Transverse colon (tissue), 4 donors: ENCODE results near the gene MGAT1. TPM values are rescaled to one million over a fixed set of nuclear protein-coding genes. Genes with fewer than 3 reads are reported as not detected.
"Not testable (repeated sequence)": the region's sequence is repeated elsewhere in the genome, so short reads cannot be mapped to it uniquely, and the experiment has no call there.

Experiments
- DNase-seq: peaks from one replicate; pipeline ENCODE4 v3.0.0-alpha.2; 2019
- H3K27ac ChIP-seq, 4 donors: fragments of 200-600 bp; sonication (generic); 2 replicates each; pipeline ENCODE4 v1.5.1; 2016 to 2018; ENCODE audit warnings: inconsistent platforms in 4 of 4
- H3K27me3 ChIP-seq: fragments of 200-600 bp; sonication (generic); 2 replicates; pipeline ENCODE4 v1.5.1; 2017; ENCODE audit warnings: inconsistent platforms
- H3K36me3 ChIP-seq, 4 donors: fragments of 200-600 bp; sonication (generic); 2 replicates each; pipeline ENCODE4 v1.5.1; 2017 to 2019; ENCODE audit warnings: inconsistent platforms in 4 of 4
- H3K4me1 ChIP-seq, 4 donors: fragments of 200-600 bp; sonication (generic); 2 replicates each; pipeline ENCODE4 v1.5.1; 2017 to 2020; ENCODE audit warnings: inconsistent platforms in 4 of 4
- H3K4me3 ChIP-seq, 4 donors: fragments of 200-600 bp; sonication (generic); 1 replicate in 1 of 4; 2 replicates in 3 of 4; pipeline versions ENCODE4 v1.5.1 to v1.6.1; 2017 to 2019; ENCODE audit warnings: inconsistent platforms in 4 of 4
- H3K9me3 ChIP-seq, 2 donors: fragments of 200-600 bp; sonication (generic); 2 replicates each; pipeline ENCODE4 v1.5.1; 2017 to 2019; ENCODE audit warnings: inconsistent platforms in 2 of 2
- CTCF ChIP-seq, 5 experiments: fragments of 200-600 bp in 3 of 5; fragments of 450-650 bp in 2 of 5; sonication (generic) in 3 of 5; IDR thresholded peaks; 1 replicate in 2 of 5; 2 replicates in 3 of 5; pipeline ENCODE4 v1.5.1; 2016 to 2017; ENCODE audit warnings: antibody characterized with exemption in 5 of 5, inconsistent platforms in 3 of 5, mild to moderate bottlenecking in 2 of 5, moderate library complexity in 1 of 5
- EP300 ChIP-seq: sonication (generic); formaldehyde crosslinking; IDR thresholded peaks from one replicate; pipeline ENCODE4 v1.6.1; 2017; ENCODE audit warnings: antibody characterized with exemption, low read depth
- POLR2A ChIP-seq: fragments of 450-650 bp; IDR thresholded peaks from one replicate; pipeline ENCODE4 v1.6.1; 2016; ENCODE audit warnings: antibody characterized with exemption, mild to moderate bottlenecking, moderate library complexity
- POLR2AphosphoS5 ChIP-seq, 3 donors: sonication (generic); formaldehyde crosslinking; IDR thresholded peaks; one replicate each; pipeline ENCODE4 v1.6.1; 2016; ENCODE audit warnings: antibody characterized with exemption in 3 of 3
- WGBS, 2 donors: methylation state at CpG; one replicate each; pipeline ENCODE4 v1.1.5; 2018; ENCODE audit warnings: low coverage in 1 of 2; 5-methylcytosine and 5-hydroxymethylcytosine counted together
- in situ Hi-C, 4 donors: fragments of 200-750 bp; cut with MboI; loops; one replicate each; pipeline versions ENCODE4 v1.15.0 to v1.15.1; 2017; ENCODE audit warnings: low sequenced_read_pairs in 3 of 4, low pct_ligation_motif_present in 1 of 4, low pct_unique_long_range_greater_than_20kb in 1 of 4
- intact Hi-C: fragments of 100-400 bp; cut with DNase I; formaldehyde crosslinking; loops from one replicate; pipeline ENCODE4 v1.15.1; 2023; ENCODE audit warnings: low total_unique reads
- total RNA-seq, 4 donors: library from RNA; depleted of rRNA; stranded (reverse); fragments of >200 nt; gene quantifications; one replicate each; pipeline ENCODE4 v1.1.0, GENCODE V29; 2016

Gene MGAT1
- total RNA-seq, 4 donors from 2014 or later: 98.5 to 131 (median 114) TPM

DNA sequence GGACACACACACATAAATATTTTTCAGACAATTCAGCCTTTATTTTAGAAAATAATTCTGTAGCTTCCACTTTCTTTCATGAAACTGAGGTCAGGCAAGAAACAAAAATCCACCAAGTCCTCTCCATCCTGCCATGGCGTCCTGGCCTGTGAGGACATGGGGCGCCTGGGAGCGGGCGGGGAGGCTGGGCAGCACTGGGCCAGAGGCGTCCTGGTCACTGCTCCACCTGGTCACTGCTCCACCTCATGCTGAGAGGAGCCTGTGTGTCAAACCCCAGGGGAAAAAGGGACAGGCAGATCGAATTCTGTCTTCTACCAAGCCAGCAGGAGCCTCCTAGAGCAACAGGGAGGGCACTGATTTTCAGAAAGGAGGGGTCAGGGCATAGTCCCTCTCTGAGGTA, 12.1 kb downstream of the MGAT1 start:
- H3K27ac ChIP-seq: no peak overlapping the region
- TF ChIP-seq POLR2AphosphoS5 (IDR thresholded peaks at IDR 0.05) (no peak), EP300 (no peak), POLR2A (no peak), CTCF (IDR thresholded peaks at IDR 0.05) (no peak)
- no peak for DNase-seq
- H3K4me3 ChIP-seq: no peak overlapping the region
- H3K36me3 ChIP-seq: peaks cover 0 to 17% (median 8%) of the 10 kb centered on the region in 4 donors
- in situ Hi-C loops (no loop called here), intact Hi-C loops (no loop called here)
- peaks cover 20 to 27% (median 23%) of the 10 kb centered on the region in 4 donors for H3K4me1 ChIP-seq
- no peaks in the 10 kb centered on the region for H3K9me3 ChIP-seq
- 90% methylated on average over 6 of the region's 6 CpGs; no CpG with 5 or more reads in 1 of the 2 donors for WGBS, 2 donors
- no peaks in the 10 kb centered on the region for H3K27me3 ChIP-seq

DNA sequence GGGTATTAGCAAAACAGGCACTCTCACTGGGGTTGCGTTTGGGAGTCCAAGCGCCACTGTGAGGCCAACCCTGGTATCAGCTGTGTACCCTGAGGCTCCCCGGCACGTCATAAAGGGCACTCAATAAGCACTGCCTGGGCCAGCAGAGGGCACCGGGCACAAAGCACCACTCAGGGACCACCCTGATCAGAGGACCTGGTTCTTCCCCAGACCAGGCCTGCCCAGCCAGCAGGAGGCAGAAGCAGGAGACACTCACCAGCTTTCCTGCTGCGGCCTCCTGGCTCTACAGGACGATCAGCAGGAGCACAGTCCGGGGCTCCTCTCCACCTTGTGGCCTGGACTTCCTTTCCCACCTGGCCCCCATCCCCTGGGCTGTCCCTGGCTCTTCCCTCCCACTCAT, 12.6 kb downstream of the MGAT1 start:
- WGBS, 2 donors: 91% methylated on average over 4 of the region's 8 CpGs; no CpG with 5 or more reads in 1 of the 2 donors
- H3K4me1 ChIP-seq: peaks cover 25 to 30% (median 28%) of the 10 kb centered on the region in 4 donors
- no peak overlapping the region for H3K4me3 ChIP-seq
- no peak for DNase-seq
- intact Hi-C loops: no loop called here
- H3K27me3 ChIP-seq: no peaks in the 10 kb centered on the region
- H3K9me3 ChIP-seq: no peaks in the 10 kb centered on the region
- in situ Hi-C loops: no loop called here
- TF ChIP-seq POLR2A: no peak
- no peak for TF ChIP-seq POLR2AphosphoS5 (IDR thresholded peaks at IDR 0.05)
- TF ChIP-seq CTCF (IDR thresholded peaks at IDR 0.05): no peak
- no peak for TF ChIP-seq EP300
- H3K36me3 ChIP-seq: peaks cover 0 to 17% (median 8%) of the 10 kb centered on the region in 4 donors
- no peak overlapping the region for H3K27ac ChIP-seq

- H3K36me3 ChIP-seq: peaks cover 0 to 17% (median 8%) of the 10 kb centered on the region in 4 donors
- peaks cover 25 to 32% (median 29%) of the 10 kb centered on the region in 4 donors for H3K4me1 ChIP-seq
- WGBS, 2 donors: 87 to 100% methylated on average over 5 to 19 of the region's 19 CpGs
- in situ Hi-C loops: loop anchor here in 1 of 4 donors (10.0 kb wide), 1 partner anchor 56 kb away; no protein-coding TSS in a partner anchor
- H3K27ac ChIP-seq: peak overlapping the region in 1 of 4 donors; percentile 11
- H3K9me3 ChIP-seq, H3K27me3 ChIP-seq, intact Hi-C loops, H3K4me3 ChIP-seq, DNase-seq: not testable (repeated sequence)
These were observed 13.8 kb downstream of the MGAT1 start for GRCh38 chr5:180788651-180789410.

GRCh38 chr5:180787711-180788431, 14.7 kb downstream of the MGAT1 start:
- peaks cover 0 to 17% (median 8%) of the 10 kb centered on the region in 4 donors for H3K36me3 ChIP-seq
- H3K4me3 ChIP-seq: no peak overlapping the region
- no peak for TF ChIP-seq POLR2A
- no peak for TF ChIP-seq CTCF (IDR thresholded peaks at IDR 0.05)
- no peak for TF ChIP-seq EP300
- no peak for TF ChIP-seq POLR2AphosphoS5 (IDR thresholded peaks at IDR 0.05)
- no peaks in the 10 kb centered on the region for H3K9me3 ChIP-seq
- in situ Hi-C loops: loop anchor here in 1 of 4 donors (10.0 kb wide), 1 partner anchor 57 kb away; no protein-coding TSS in a partner anchor
- 83% methylated on average over 20 of the region's 20 CpGs; no CpG with 5 or more reads in 1 of the 2 donors for WGBS, 2 donors
- peak overlapping the region in 3 of 4 donors; percentile 71 to 83 (median 81) for H3K27ac ChIP-seq
- H3K27me3 ChIP-seq: no peaks in the 10 kb centered on the region
- no peak for DNase-seq
- H3K4me1 ChIP-seq: peaks cover 25 to 32% (median 26%) of the 10 kb centered on the region in 4 donors
- intact Hi-C loops: no loop called here
